Stimulated activated CD8-positive, alpha-beta memory T cell treated with anti-CD3 and anti-CD28 coated beads, Interleukin-4, amount 100 ng/mL, for 4 hours (primary cell): ENCODE data around the gene CYTH3.
A peak's percentile ranks its signal among the peaks of the same experiment; 100 is the strongest.
"Not testable (repeated sequence)": the region's sequence is repeated elsewhere in the genome, so short reads cannot be mapped to it uniquely, and the experiment has no call there.

ENCODE experiments used
- DNase-seq, 2 donors: peaks; one replicate each; pipeline ENCODE4 v3.0.0-alpha.2; 2020; ENCODE audit warnings: low read depth in 2 of 2, low spot score in 1 of 2

The CYTH3 gene

DNA sequence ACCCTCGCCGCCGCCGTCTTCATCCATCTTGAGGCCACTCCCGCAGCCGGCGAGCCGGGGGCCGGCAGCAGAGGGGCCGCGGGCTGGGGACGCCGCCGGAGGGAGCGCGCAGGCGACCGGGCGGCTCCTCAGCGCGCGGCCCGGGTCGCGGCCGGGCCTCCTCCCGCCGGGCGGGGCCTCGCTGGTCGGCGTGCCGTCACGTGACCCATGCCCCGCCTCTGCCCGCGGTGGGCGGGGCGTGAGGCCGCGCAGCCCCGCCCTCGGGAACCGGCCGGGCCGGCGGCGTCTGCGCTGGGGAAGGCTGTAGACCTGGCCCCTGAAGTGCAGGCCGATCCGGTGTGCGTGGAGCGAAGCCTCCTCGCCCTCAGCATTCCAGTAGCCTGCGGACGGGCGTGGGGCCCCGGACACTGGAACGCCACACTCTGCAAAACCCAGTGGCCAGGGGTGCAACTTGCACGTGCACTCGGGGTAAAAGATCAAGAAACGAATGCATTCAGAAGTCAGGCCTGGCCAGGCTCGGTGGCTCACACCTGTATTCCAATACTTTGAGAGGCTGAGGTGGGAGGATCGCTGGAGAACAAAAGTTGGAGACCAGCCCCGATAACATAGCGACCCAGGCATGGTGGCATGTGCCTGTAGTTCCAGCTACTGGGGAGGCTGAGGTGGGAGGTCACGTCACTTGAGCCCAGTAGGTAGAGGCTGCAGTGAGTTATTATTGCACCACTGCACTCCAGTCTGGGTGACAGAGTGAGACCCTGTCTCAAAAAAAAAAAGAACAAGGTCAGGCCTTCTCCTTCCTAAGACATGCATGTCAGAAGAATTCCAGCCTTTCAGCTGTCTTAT lies at the start of gene CYTH3:
Gene CYTH3 (minus strand): TSS at position 144 of the 843 bp plus-strand sequence. CDS start 117 bp downstream, at position 27.
- peak; percentile 29 to 46 for DNase-seq

DNA sequence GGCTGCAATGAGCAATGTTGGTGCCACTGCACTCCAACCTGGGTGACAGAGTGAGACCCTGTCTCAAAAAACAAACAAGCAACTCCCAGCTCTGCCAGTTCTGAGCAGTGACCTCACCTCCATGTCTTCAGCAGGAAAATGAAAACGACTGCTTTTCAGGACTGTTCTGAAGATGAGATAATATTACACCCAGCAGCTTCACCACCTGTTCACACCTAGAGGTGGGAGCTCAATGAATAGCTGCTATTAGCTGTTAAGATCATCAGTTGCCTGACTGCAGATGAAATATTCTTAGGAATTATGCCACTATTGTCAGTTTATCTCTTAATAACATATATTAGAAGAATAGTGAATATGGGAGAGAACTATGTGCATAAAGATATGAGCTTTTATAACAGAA lies 48.4 kb upstream of the CYTH3 start:
- no peak for DNase-seq

GRCh38 chr7:6317797-6318438 lies 45.5 kb upstream of the CYTH3 start:
- no peak for DNase-seq

DNA sequence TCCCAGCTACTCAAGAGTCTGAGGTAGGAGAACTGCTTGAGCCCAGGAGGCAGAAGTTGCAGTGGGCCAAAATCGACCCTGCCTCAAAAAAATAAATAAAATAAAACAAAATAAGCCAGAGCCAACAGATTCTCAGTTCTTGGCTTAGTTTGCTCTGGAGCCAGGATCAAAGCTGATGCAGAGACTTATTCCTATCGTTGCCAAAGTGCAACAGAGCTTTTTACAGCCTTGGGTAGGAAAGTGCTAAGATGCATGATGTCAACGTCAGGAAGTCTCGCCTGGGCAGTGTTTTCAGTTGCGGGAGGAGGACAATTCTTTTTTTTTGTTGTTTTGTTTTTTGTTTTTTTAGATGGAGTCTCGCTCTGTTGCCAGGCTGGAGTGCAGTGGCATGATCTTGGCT lies 43.8 kb upstream of the CYTH3 start:
- no peak for DNase-seq

DNA sequence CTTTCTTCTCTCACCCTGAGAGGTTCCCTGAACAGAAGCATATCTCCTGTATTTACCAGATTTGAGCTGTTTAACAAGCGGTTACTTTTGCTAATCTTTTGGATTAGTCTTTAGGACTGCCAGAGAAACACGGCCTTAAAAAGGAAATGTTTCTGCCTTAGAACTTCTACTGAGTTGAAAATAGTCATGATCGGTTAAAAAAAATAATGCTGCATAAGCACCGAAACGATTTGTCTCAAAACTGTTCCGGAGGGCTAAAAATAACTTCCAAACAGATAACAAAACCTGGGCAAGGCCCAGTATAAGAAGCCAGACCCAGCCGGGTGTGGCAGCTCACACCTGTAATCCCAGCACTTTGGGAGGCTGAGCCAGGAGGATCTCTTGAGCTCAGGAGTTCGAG lies 43.3 kb upstream of the CYTH3 start:
- DNase-seq = no peak

DNA sequence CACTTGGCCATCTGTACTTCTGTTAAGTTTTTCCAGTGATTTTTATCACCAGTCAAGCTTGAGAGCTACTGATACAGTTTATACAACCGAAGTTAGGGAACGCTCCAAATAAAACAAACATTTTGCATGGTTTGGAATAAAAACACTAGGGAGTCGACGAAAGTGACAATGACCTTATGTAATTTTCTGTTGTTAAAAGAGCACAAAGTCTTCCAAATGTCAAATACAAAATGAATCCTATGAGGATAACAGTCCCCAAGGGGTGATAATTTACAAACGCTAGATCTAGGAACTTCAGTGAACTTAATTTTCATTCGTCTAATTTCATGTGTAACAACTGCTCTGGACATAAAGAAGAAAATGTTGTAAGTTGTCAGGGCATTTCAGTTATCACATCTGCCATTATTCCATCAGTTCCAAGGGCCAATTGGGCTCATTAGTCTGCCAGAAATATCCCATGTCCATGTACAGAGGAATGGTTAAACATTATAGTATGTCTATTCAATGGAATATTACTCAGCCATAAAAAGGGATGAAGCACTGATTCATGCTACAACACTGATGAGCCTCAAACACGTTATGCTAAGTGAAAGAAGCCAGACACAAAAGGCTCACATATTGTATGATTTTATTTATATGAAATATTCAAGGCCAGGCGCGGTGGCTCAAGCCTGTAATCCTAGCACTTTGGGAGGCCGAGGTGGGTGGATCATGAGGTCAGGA lies 38.0 kb upstream of the CYTH3 start:
- no peak for DNase-seq

GRCh38 chr7:6307762-6308161 lies 35.3 kb upstream of the CYTH3 start:
- no peak for DNase-seq

- no peak for DNase-seq
These were observed 34.0 kb upstream of the CYTH3 start for GRCh38 chr7:6306471-6306870.

- DNase-seq = no peak
These were observed 32.9 kb upstream of the CYTH3 start for GRCh38 chr7:6305330-6305729.

- not testable (repeated sequence) for DNase-seq
These were observed 29.0 kb upstream of the CYTH3 start for GRCh38 chr7:6301446-6301845.

GRCh38 chr7:6299774-6300173 lies 27.4 kb upstream of the CYTH3 start:
- no peak for DNase-seq

DNA sequence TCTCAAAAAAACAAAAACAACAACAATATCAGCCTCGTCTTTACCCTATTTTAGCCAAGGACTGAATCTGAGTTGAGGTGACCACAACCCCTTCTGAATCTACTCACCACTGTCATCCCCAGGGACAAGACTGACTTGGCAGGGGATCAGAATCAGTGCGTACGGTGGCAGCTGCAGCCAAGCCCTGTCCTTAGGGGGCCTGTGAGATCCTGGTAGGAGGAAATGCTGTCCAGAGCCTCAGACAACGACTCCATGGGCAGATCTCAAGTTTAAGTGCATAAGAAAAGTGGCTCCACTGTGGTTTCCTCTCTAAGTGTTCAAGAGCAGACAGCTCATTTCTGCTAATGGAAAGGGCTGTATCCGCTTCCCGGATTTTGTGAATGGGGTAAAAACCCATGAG lies 22.4 kb upstream of the CYTH3 start:
- no peak for DNase-seq

DNA sequence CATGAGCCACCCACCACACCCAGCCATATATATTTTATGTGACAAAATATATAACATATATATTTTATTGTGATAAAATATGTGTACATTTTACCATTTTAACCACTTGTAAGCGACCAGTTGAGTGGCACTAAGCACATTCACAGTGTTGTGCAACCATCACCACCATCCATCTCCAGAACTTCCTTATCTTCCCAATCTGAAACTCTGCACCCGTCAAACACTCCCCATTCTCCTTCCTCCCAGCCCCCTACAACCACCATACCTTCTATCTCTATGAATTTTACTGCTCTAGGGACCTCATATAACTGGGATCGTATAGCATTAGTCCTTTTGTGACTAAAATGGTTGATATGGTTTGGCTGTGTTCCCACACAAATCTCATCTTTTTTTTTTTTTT lies 20.8 kb upstream of the CYTH3 start:
- no peak for DNase-seq

- DNase-seq = not testable (repeated sequence)
These were observed 19.5 kb upstream of the CYTH3 start for GRCh38 chr7:6291941-6292340.

DNA sequence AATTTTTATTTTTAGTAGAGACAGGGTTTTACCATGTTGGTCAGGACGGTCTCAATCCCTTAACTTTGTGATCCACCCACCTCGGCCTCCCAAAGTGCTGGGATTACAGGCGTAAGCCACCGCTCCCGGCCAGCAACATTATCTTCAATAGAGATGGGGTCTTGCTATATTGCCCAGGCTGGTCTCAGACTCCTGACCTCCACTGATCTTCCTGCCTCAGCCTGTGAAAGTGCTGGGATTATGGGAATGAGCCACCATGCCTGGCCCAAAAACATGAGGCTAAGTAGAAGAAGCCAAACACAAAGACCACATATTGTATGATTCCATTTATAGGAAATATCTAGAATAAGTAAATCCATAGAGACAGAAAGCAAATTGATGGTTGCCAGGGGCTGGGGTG lies 19.1 kb upstream of the CYTH3 start:
- DNase-seq = no peak

- DNase-seq = no peak
These were observed 17.9 kb upstream of the CYTH3 start for GRCh38 chr7:6290319-6290741.

- no peak for DNase-seq
These were observed 15.9 kb upstream of the CYTH3 start for GRCh38 chr7:6288270-6288860.

DNA sequence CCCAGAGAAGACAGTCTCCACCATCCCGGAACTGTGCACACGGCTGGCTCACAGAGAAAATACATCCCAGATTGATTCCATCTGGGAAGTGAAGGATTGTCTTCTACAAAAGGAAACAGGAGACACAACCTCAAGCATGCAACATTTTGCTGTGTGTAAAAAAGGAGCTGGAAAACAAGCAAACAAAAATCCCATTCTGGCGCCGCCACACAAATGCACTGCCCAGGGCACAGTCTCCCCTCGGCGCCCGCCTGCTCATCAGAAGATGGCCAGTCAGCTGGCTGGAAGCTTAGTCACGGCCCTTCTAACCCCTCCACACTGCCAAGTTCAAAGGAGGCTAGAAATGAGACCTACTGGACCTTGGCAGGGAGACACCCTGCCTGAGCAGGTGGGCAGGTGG lies 14.1 kb upstream of the CYTH3 start:
- DNase-seq = no peak

GRCh38 chr7:6284461-6285360 lies 12.3 kb upstream of the CYTH3 start:
- no peak for DNase-seq

GRCh38 chr7:6284055-6284400 lies 11.6 kb upstream of the CYTH3 start:
- no peak for DNase-seq
